Panc1 (cell line): ENCODE data around the gene EIF6. TPM values are rescaled to one million over a fixed set of nuclear protein-coding genes. Genes with fewer than 3 reads are reported as not detected.

Source experiments
- ATAC-seq: fragments of 200-7000 bp; cut with Tn5 transposase; 2 replicates; pipeline ENCODE4 v1.9.1; 2020; ENCODE audit warnings: mild to moderate bottlenecking, moderate library complexity
- BruUV-seq: library from RNA; stranded (reverse); fragments of 400-500 nt; replicated peaks from 2 replicates; lab custom pipeline; 2021; lab: Mats Ljungman, UMichigan
- CTCF ChIA-PET: fragments of 300-600 bp; sonication (Branson Sonifier 250); formaldehyde crosslinking; loops from one replicate; lab custom pipeline; 2022; ENCODE audit warnings: antibody characterized with exemption; lab: Charles Lee
- POLR2A ChIA-PET: fragments of 300-600 bp; sonication (Branson Sonifier 250); formaldehyde crosslinking; loops from one replicate; lab custom pipeline; 2022; ENCODE audit warnings: antibody characterized with exemption; lab: Charles Lee
- DNase-seq: peaks from one replicate; pipeline ENCODE4 v3.0.0-alpha.2; 2010; ENCODE audit warnings: low read depth, low spot score
- H3K27ac ChIP-seq: 2 replicates; pipeline ENCODE4 v1.5.1; 2011; ENCODE audit warnings: mild to moderate bottlenecking, low read length, inconsistent platforms
- H3K27me3 ChIP-seq: fragments of 200-500 bp; sonication (Bioruptor generic); 2 replicates; pipeline ENCODE4 v1.6.0; 2014; ENCODE audit warnings: low read length, inconsistent platforms; ENCODE audit not compliant: control insufficient read depth, insufficient read depth
- H3K36me3 ChIP-seq: fragments of 200-500 bp; sonication (Bioruptor generic); 2 replicates; pipeline ENCODE4 v1.5.1; 2014; ENCODE audit warnings: inconsistent platforms, mild to moderate bottlenecking, low read length, moderate library complexity; ENCODE audit not compliant: control insufficient read depth, insufficient read depth
- H3K4me1 ChIP-seq: 2 replicates; pipeline ENCODE4 v1.5.1; 2011; ENCODE audit warnings: inconsistent platforms, mild to moderate bottlenecking, low read length, moderate library complexity; ENCODE audit not compliant: control insufficient read depth, insufficient read depth
- H3K4me3 ChIP-seq, 2 experiments: 2 replicates each; pipeline ENCODE4 v1.5.1; 2011 to 2012; ENCODE audit warnings: low read depth in 2 of 2, low read length in 2 of 2, mild to moderate bottlenecking in 2 of 2, inconsistent platforms in 1 of 2, moderate library complexity in 1 of 2
- H3K9me3 ChIP-seq: fragments of 200-500 bp; sonication (Bioruptor generic); 2 replicates; pipeline ENCODE4 v1.5.1; 2014; ENCODE audit warnings: low read depth, mild to moderate bottlenecking, inconsistent platforms, low read length, moderate library complexity; ENCODE audit not compliant: control insufficient read depth, insufficient read depth
- CTCF ChIP-seq: fragments of 450-650 bp; IDR thresholded peaks from 2 replicates; pipeline ENCODE4 v1.5.1; 2017; ENCODE audit warnings: mild to moderate bottlenecking
- POLR2AphosphoS5 ChIP-seq: IDR thresholded peaks from 2 replicates; pipeline ENCODE4 v1.6.1; 2012; ENCODE audit warnings: mild to moderate bottlenecking, low read depth, low read length, moderate library complexity
- REST ChIP-seq, 2 experiments: IDR thresholded peaks; 2 replicates each; pipeline ENCODE4 v1.6.1; 2011 to 2012; ENCODE audit warnings: low read depth in 2 of 2, control low read depth in 1 of 2, low read length in 1 of 2, mild to moderate bottlenecking in 1 of 2, moderate library complexity in 1 of 2; ENCODE audit not compliant: insufficient read depth in 1 of 2
- SIN3A ChIP-seq: IDR thresholded peaks from 2 replicates; pipeline ENCODE4 v1.6.1; 2012; ENCODE audit warnings: low read depth, mild to moderate bottlenecking, low read length, moderate library complexity, borderline replicate concordance; ENCODE audit not compliant: insufficient read depth
- TCF7L2 ChIP-seq: IDR thresholded peaks from 2 replicates; pipeline ENCODE4 v1.6.1; 2011; ENCODE audit warnings: mild to moderate bottlenecking, low read depth, low read length, inconsistent platforms
- in situ Hi-C: cut with HindIII; loops from 2 replicates; pipeline ENCODE4 v1.10.0; 2016; ENCODE audit warnings: low sequenced_read_pairs, low pct_unique_long_range_greater_than_20kb
- intact Hi-C: fragments of 100-400 bp; cut with micrococcal nuclease; formaldehyde crosslinking; loops from one replicate; pipeline ENCODE4 v1.10.0; 2022; ENCODE audit not compliant: unreplicated experiment
- total RNA-seq: library from RNA; stranded (reverse); gene quantifications from one replicate; pipeline ENCODE4 v1.2.1, GENCODE V29; 2021; ENCODE audit not compliant: unreplicated experiment

EIF6 gene
- total RNA-seq, 1 experiment from 2014 or later = 258 TPM

- POLR2A ChIA-PET = interaction anchor here (0.6 to 0.7 kb wide), 3 partner anchors 14 to 20 kb away, joined by 3 to 13 read pairs (median 7); partner anchors contain the start of gene EIF6
- in situ Hi-C loops = no loop called here
- CTCF ChIA-PET = interaction anchor here (0.5 to 1.4 kb wide), 2 partner anchors 10 to 142 kb away, joined by 3 to 6 read pairs; no protein-coding TSS in a partner anchor
These were observed 13.7 kb upstream of the EIF6 start for GRCh38 chr20:35298264-35298663.

GRCh38 chr20:35297740-35298139 is 13.2 kb upstream of the EIF6 start:
- DNase-seq (no peak), ATAC-seq (no peak)
- ChIA-PET CTCF (interaction anchor here (0.5 to 1.5 kb wide), 5 partner anchors 10 to 203 kb away, joined by 3 to 6 read pairs (median 5); no protein-coding TSS in a partner anchor), POLR2A (no interaction called here)
- BruUV-seq = no TSS peak
- in situ Hi-C loops = no loop called here
- no peaks in the 10 kb centered on the region for H3K9me3 ChIP-seq
- intact Hi-C loops = no loop called here
- TF ChIP-seq POLR2AphosphoS5 = no peak
- no peaks in the 10 kb centered on the region for H3K36me3 ChIP-seq
- no peaks in the 10 kb centered on the region for H3K27me3 ChIP-seq
- H3K4me3 ChIP-seq = no peak overlapping the region
- H3K4me1 ChIP-seq = peaks cover 12% of the 10 kb centered on the region
- H3K27ac ChIP-seq = no peak overlapping the region

More at GRCh38 chr20:35298264-35298663, 13.7 kb upstream of the EIF6 start:
- Histone ChIP-seq H3K4me3 (no peak overlapping the region), H3K27ac (no peak overlapping the region), H3K27me3 (no peaks in the 10 kb centered on the region), H3K9me3 (no peaks in the 10 kb centered on the region), H3K36me3 (no peaks in the 10 kb centered on the region), H3K4me1 (peaks cover 18% of the 10 kb centered on the region)
- TF ChIP-seq POLR2AphosphoS5 (no peak), SIN3A (no peak), CTCF (no peak), TCF7L2 (no peak), REST (IDR thresholded peaks at IDR 0.05; ENCODE audit: insufficient read depth in 1 of 2, low read depth in 2 of 2, low read length in 1 of 2) (no peak)
- ATAC-seq (no peak), DNase-seq (no peak)
- BruUV-seq = no TSS peak
- intact Hi-C loops = no loop called here

GRCh38 chr20:35297155-35297554 is 12.6 kb upstream of the EIF6 start:
- no TSS peak for BruUV-seq
- ATAC-seq = peak; percentile 67
- in situ Hi-C loops = no loop called here

More at GRCh38 chr20:35297155-35297554, 12.6 kb upstream of the EIF6 start:
- no peak for TF ChIP-seq TCF7L2
- no peak for TF ChIP-seq SIN3A
- TF ChIP-seq POLR2AphosphoS5 = no peak
- no peak for TF ChIP-seq REST (IDR thresholded peaks at IDR 0.05; ENCODE audit: insufficient read depth in 1 of 2, low read depth in 2 of 2, low read length in 1 of 2)
- TF ChIP-seq CTCF = no peak
- Histone ChIP-seq H3K4me1 (peaks cover 7% of the 10 kb centered on the region; the same call in 1 of the 2 replicates), H3K36me3 (no peaks in the 10 kb centered on the region), H3K9me3 (no peaks in the 10 kb centered on the region), H3K27ac (no peak overlapping the region), H3K27me3 (no peaks in the 10 kb centered on the region), H3K4me3 (no peak overlapping the region)
- ChIA-PET POLR2A (interaction anchor here (0.9 kb wide), 1 partner anchor 9 kb away, joined by 7 read pairs; no protein-coding TSS in a partner anchor), CTCF (interaction anchor here (0.5 to 1.5 kb wide), 4 partner anchors 9 to 151 kb away, joined by 3 to 5 read pairs (median 4); no protein-coding TSS in a partner anchor)
- DNase-seq = no peak
- intact Hi-C loops = no loop called here
